Activated naive CD4-positive, alpha-beta T cell treated with anti-CD3 and anti-CD28 coated beads for 36 hours (primary cell): ENCODE results near the gene CHST15. TPM values are rescaled to one million over a fixed set of nuclear protein-coding genes. Genes with fewer than 3 reads are reported as not detected.

ENCODE experiments used
- CTCF ChIA-PET: fragments of 350-600 bp; sonication (Branson Sonifier 250); formaldehyde crosslinking; loops from one replicate; lab custom pipeline; 2021; ENCODE audit warnings: antibody characterized with exemption; lab: Charles Lee
- DNase-seq: peaks from one replicate; pipeline ENCODE4 v3.0.0-alpha.2; 2020
- H3K27ac Mint-ChIP-seq: one replicate; pipeline ENCODE4 v1.8.0; 2021; ENCODE audit warnings: mild to moderate bottlenecking, mixed read lengths
- H3K27me3 Mint-ChIP-seq: one replicate; pipeline ENCODE4 v1.8.0; 2021; ENCODE audit warnings: low read depth, mixed read lengths
- H3K36me3 Mint-ChIP-seq: one replicate; pipeline ENCODE4 v1.8.0; 2021; ENCODE audit warnings: low read depth, mixed read lengths
- H3K4me1 Mint-ChIP-seq: one replicate; pipeline ENCODE4 v1.8.0; 2021; ENCODE audit warnings: low read depth, mixed read lengths
- H3K4me3 Mint-ChIP-seq: one replicate; pipeline ENCODE4 v1.8.0; 2021; ENCODE audit warnings: mild to moderate bottlenecking, moderate library complexity, mixed read lengths
- H3K9me3 Mint-ChIP-seq: one replicate; pipeline ENCODE4 v1.8.0; 2021; ENCODE audit warnings: mixed read lengths
- intact Hi-C: fragments of 100-400 bp; cut with micrococcal nuclease; formaldehyde crosslinking; loops from one replicate; pipeline ENCODE4 v1.15.1; 2023
- total RNA-seq, 2 experiments: library from RNA; stranded (reverse); gene quantifications; one replicate each; pipeline ENCODE4 v1.2.3, GENCODE V29; 2021

The CHST15 gene
- total RNA-seq, 2 experiments from 2014 or later: 0.47 to 0.50 TPM

DNA sequence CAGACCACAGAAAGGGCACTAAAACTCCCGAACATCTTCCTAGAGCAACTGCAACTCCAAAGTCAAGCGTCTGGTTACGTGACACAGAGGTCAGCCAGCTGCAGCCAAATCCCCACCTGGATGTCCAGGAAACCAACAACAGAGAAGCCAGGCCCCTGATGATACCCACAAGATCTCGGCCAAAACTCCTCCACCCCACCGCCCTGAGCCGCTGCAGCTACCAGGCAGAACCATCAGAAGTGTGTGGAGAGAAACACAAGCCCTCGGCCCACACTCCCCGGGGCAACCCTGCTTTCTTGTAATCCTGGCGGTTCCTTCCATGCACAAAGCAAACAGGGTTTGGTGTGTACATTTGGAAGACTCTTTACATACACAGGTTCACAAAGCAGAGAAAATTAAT is 8.7 kb downstream of the CHST15 start:
- Mint-ChIP-seq H3K27ac (no peak overlapping the region), H3K9me3 (no peaks in the 10 kb centered on the region), H3K36me3 (no peaks in the 10 kb centered on the region), H3K27me3 (peaks cover 9% of the 10 kb centered on the region), H3K4me1 (no peaks in the 10 kb centered on the region), H3K4me3 (no peak overlapping the region)
- intact Hi-C loops: no loop called here
- CTCF ChIA-PET: no interaction called here
- no peak for DNase-seq

DNA sequence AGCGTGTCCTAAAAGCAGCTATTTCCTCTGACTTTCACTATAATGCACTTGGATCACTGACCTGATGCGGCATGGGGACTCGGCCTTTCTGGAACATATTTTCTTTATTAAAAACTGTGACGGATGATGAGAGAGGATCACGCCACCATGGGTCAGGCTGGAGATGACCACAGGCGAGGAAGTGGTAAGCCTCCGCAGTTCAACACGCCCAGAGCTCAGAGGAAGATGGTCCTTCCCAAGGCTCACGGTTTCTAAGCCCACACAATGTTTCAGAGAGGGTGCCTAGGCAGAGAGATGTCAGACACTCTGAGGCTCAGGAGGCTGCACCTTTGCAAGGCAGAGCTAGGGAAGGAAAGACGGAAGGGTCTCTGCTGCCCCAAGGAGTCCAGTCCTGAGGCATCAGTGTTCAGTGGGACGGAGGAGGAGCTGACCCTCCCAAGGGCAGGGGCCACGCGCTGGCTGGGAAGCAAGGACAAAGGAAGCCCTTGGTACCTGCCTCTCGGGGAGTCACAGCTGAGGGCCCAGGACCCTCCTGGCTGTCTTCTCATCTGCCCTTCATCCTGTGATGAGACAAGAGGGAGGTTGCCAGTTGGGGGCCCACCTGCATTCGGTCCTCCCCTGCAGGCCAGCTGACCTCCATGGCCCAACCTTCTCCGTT is 9.5 kb downstream of the CHST15 start:
- CTCF ChIA-PET: interaction anchor here (0.7 kb wide), 1 partner anchor 8 kb away, joined by 3 read pairs; no protein-coding TSS in a partner anchor
- Mint-ChIP-seq H3K9me3 (no peaks in the 10 kb centered on the region), H3K4me1 (no peaks in the 10 kb centered on the region), H3K36me3 (no peaks in the 10 kb centered on the region), H3K27ac (no peak overlapping the region), H3K27me3 (peaks cover 6% of the 10 kb centered on the region), H3K4me3 (no peak overlapping the region)
- DNase-seq: no peak
- intact Hi-C loops: no loop called here

DNA sequence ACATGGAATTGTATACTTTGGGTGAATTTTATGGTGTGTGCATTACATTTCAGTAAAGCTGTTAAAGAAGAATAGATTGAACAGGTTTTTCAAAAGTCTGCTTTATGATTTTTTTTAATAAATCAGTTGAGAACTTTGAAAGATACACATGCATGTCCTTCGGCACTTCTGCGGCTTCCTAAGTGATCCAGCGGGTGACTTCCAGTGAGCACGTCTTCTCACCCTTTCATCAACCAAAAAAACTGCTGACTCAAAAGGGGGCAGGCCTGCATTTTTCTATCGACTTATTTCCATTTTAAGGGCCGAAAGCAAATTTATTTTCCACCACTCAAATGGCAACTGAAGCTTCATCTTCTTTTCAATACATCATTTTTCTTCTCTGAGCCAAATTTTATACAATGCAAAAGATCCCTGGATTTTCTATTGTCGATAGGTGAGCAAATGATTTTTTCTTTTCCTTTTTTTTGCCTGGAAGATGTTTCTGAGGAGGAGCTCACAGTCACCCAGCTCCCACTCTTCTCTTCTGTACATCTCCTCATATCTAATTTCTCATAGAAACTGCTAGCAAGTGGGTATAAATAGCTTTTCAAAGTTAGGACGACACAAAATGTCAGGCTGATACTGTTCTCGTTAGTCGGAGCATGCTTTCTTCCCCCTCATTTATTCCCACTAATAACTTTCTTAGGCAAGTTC is 10.2 kb downstream of the CHST15 start:
- Mint-ChIP-seq H3K27me3 (peaks cover under 1% of the 10 kb centered on the region), H3K4me1 (no peaks in the 10 kb centered on the region), H3K36me3 (no peaks in the 10 kb centered on the region), H3K9me3 (no peaks in the 10 kb centered on the region), H3K4me3 (no peak overlapping the region), H3K27ac (no peak overlapping the region)
- DNase-seq: no peak
- intact Hi-C loops: no loop called here
- CTCF ChIA-PET: interaction anchor here (0.7 kb wide), 1 partner anchor 9 kb away, joined by 3 read pairs; no protein-coding TSS in a partner anchor

DNA sequence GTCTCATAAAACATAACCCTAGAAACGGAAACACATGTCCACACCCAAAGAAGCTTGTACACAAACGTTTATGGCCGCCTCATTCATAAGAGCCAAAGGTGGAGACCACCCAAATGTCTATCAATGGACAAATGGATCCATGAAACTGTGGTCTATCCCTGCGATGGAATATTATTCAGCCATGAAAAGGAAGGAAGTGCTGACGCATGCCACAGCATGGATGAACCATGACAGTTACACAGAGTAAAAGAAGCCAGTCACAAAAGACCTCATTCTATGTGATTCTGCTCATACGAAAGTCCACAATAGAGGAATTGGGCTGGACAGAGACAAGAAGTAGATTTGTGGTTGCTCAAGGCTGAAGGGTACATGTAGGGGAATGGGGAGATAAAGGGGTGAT is 10.8 kb downstream of the CHST15 start:
- no peak overlapping the region for H3K4me3 Mint-ChIP-seq
- H3K4me1 Mint-ChIP-seq: no peaks in the 10 kb centered on the region
- no peak overlapping the region for H3K27ac Mint-ChIP-seq
- H3K9me3 Mint-ChIP-seq: no peaks in the 10 kb centered on the region
- no peaks in the 10 kb centered on the region for H3K27me3 Mint-ChIP-seq
- intact Hi-C loops: no loop called here
- no peak for DNase-seq
- no peaks in the 10 kb centered on the region for H3K36me3 Mint-ChIP-seq
- CTCF ChIA-PET: interaction anchor here (1.3 kb wide), 1 partner anchor 88 kb away, joined by 4 read pairs; no protein-coding TSS in a partner anchor

DNA sequence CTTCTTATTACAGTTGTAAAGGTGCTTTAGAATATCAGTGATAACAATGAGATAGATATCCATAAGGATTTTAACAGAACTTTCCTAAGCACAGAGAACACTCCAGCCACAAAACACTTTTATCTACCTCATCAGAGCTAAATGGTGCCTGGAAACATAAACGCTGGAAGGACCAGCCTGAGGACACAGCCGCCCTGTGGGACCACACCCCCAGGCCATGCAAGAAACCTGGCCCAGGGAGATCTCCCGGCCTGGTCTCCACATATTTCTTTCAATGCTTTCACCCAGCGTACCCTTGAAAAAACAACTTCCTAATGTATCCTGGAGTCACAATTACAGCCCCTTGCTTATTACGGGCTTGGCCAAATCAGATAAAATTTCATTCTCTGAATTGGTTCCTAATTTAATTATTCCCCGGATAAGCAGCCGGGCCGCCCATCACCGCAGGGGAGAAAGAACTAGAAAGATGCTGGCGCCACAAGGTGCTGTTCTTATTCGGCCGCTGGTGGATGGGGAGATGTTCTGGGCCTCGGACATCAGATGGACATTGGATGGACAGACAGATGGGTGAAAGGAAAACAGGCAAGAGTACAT is 11.8 kb downstream of the CHST15 start:
- CTCF ChIA-PET: interaction anchor here (1.3 kb wide), 1 partner anchor 87 kb away, joined by 4 read pairs; no protein-coding TSS in a partner anchor
- no peaks in the 10 kb centered on the region for H3K9me3 Mint-ChIP-seq
- H3K4me3 Mint-ChIP-seq: no peak overlapping the region
- intact Hi-C loops: no loop called here
- no peak for DNase-seq
- no peaks in the 10 kb centered on the region for H3K27me3 Mint-ChIP-seq
- H3K4me1 Mint-ChIP-seq: no peaks in the 10 kb centered on the region
- H3K36me3 Mint-ChIP-seq: no peaks in the 10 kb centered on the region
- H3K27ac Mint-ChIP-seq: no peak overlapping the region

DNA sequence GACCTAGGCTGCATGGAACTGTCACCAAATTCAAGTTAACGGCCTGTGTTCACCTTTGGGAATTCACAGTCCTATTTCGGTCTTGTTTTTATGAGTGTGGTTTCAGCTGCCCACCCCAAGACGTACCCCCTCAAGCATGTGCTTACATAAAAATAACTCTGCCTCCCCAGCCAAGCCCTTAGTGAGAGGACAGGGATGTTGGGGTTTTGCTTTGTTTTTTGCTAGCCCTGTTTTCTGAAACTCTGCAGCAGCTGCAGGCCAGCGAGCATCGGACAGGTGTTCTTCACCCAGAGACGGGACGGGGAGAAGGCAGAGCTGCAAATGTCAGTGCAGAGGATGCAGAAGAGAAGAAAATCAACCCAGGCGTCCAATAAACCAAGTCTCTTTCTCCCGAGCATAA is 13.5 kb downstream of the CHST15 start:
- Mint-ChIP-seq H3K36me3 (no peaks in the 10 kb centered on the region), H3K27me3 (no peaks in the 10 kb centered on the region), H3K4me1 (peaks cover under 1% of the 10 kb centered on the region), H3K27ac (no peak overlapping the region), H3K9me3 (no peaks in the 10 kb centered on the region), H3K4me3 (no peak overlapping the region)
- no peak for DNase-seq
- intact Hi-C loops: no loop called here
- CTCF ChIA-PET: no interaction called here

DNA sequence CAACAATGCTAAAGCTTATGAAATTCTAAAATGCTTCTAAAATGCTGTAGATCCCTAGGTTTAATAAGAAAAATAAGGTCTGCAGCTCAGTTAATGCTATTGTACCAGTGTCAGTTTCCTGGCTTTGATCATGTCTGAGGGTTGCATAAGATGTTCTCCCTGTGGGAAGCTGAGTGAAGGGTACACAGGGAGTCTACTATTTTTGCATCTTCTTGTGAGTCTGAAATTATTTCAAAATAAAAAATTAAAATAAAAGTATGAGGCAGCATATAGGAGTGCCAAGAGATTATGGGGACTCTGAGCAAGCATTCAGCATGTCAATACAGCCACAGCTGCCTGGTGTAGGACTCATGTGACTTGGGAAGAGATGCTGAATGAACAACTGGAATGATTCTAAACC is 14.7 kb downstream of the CHST15 start:
- Mint-ChIP-seq H3K27me3 (peaks cover 2% of the 10 kb centered on the region), H3K9me3 (no peaks in the 10 kb centered on the region), H3K27ac (no peak overlapping the region), H3K4me3 (no peak overlapping the region), H3K36me3 (no peaks in the 10 kb centered on the region), H3K4me1 (peaks cover 9% of the 10 kb centered on the region)
- CTCF ChIA-PET: no interaction called here
- DNase-seq: no peak
- intact Hi-C loops: no loop called here

DNA sequence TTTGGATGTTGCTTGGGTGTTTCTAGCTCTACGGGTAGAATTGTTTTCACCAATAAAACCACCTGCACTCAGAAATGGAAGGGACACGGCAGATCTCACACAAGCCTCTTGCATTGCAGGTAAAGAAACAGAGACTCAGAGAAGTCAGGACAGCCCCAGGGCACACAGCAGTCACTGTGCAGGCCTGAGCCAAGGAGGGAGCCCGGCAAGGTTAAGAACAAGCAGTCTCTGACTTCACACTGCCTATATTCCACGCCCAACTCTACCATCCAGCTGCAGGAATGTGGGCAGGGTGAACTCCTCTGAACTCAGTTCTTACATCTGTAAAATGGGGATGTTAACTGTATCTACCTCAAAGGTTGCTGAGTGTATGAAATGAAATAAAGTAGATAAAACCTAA is 15.4 kb downstream of the CHST15 start:
- Mint-ChIP-seq H3K36me3 (no peaks in the 10 kb centered on the region), H3K4me3 (no peak overlapping the region), H3K4me1 (peaks cover 9% of the 10 kb centered on the region), H3K9me3 (no peaks in the 10 kb centered on the region), H3K27me3 (peaks cover 2% of the 10 kb centered on the region), H3K27ac (no peak overlapping the region)
- CTCF ChIA-PET: interaction anchor here (1.1 kb wide), 1 partner anchor 82 kb away, joined by 4 read pairs; no protein-coding TSS in a partner anchor
- DNase-seq: no peak
- intact Hi-C loops: no loop called here

DNA sequence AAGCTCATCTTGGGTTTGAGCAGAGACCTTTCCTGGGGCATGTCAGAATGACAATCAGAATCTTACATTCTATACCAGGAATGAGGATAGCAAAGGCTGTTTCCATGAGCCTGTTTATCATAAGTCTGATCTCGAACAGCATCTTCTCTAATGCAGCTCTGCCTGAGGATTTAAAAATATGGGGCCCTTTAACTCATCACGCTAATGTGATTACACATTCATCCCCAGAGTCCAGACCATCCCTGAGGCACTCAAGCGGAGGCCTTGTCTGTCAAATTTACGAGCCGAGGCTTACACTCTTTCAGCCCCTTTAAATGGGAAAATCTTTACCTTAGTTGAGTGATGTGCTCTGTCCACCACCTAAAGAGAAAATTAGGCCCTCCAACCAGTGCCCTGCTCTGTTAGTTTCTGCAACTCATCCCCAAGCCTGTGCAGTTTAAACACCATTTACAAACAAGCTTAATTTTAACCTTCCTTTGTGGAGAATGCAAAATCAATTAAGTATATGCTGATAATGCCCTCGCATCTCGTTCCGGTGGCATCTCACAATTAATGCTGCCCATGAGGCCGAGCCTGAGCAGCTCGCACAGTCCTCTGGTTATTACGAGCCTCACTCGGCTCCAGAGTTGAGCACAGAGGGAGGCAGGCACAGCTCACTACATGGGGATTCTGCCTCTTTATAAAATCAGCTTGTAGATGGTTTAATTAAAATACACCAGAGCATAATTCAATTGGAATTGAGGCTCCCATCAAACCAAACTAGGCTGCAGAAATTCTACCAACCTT is 16.0 kb downstream of the CHST15 start:
- peaks cover 9% of the 10 kb centered on the region for H3K4me1 Mint-ChIP-seq
- H3K36me3 Mint-ChIP-seq: no peaks in the 10 kb centered on the region
- no peak overlapping the region for H3K27ac Mint-ChIP-seq
- intact Hi-C loops: no loop called here
- CTCF ChIA-PET: interaction anchor here (1.1 kb wide), 1 partner anchor 82 kb away, joined by 4 read pairs; no protein-coding TSS in a partner anchor
- peaks cover 2% of the 10 kb centered on the region for H3K27me3 Mint-ChIP-seq
- no peak overlapping the region for H3K4me3 Mint-ChIP-seq
- DNase-seq: no peak
- no peaks in the 10 kb centered on the region for H3K9me3 Mint-ChIP-seq

DNA sequence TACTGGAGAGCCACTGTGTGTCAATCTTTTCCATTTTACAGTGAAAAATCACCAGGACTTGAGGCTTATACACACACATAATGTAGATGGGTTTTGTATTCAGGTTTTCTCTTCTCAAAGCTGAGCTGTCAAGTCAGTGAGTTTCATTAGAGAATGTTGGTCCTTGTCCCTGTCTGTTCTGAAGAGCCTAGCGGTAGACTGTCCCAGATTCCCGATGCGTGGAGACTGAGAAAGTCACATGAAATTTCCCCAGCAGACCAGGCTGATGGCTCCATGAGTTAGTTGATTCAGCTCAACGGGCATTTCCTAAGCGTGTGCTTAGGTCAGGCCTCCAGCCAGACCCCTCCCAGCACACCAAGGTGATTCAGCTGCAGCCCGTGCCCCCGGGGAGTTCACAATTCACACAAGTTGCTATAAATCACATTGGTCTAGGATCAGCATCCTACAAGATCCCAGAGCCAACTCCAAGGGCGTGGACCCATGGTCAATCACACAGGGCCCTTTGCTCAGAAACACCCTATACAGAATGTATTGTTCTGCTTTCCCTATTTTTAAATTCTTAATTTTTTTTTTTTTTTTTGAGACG is 17.2 kb downstream of the CHST15 start:
- Mint-ChIP-seq H3K27ac (no peak overlapping the region), H3K4me3 (no peak overlapping the region), H3K4me1 (peaks cover 10% of the 10 kb centered on the region), H3K9me3 (no peaks in the 10 kb centered on the region), H3K36me3 (no peaks in the 10 kb centered on the region), H3K27me3 (peaks cover 2% of the 10 kb centered on the region)
- CTCF ChIA-PET: no interaction called here
- intact Hi-C loops: no loop called here
- no peak for DNase-seq

DNA sequence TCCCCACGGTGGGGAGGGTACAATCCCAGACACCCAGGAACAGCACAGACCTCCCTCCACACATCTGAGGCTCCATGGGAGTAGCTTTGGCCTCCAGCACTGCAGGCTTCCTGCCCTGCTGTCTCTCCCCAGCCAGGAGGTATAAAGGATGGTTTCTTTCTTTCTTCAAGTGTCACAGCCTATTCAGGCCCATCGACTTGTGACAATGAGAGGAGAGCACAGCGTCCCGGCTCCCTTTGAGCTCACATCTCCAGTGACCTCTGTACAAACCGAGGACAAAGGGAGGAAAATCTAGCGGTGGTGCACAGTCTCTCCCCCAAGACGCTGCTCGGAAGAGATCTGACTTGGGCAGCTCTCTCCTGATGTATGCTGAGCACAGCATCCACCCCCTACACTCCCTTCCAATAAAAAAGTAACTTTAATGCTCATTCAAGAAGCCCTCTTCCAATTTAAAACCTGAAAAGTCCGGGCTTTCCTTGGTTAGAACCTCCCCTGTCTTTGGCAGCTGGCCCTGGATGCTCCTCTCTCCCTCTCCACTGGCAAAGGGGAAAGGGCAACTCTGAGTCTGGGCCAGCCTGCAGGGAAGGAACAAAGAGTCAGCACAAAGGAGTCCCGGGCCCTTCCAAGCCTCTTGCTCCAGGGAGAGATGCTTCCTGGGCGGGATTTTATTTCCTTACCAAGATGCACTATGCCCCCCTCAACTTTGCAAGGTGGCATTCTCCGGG is 18.0 kb downstream of the CHST15 start:
- CTCF ChIA-PET: no interaction called here
- H3K27me3 Mint-ChIP-seq: peaks cover 2% of the 10 kb centered on the region
- intact Hi-C loops: no loop called here

More for the DNA sequence above, 18.0 kb downstream of the CHST15 start:
- no peak overlapping the region for H3K27ac Mint-ChIP-seq
- DNase-seq: no peak
- no peaks in the 10 kb centered on the region for H3K36me3 Mint-ChIP-seq
- no peak overlapping the region for H3K4me3 Mint-ChIP-seq
- H3K4me1 Mint-ChIP-seq: peaks cover 10% of the 10 kb centered on the region
- H3K9me3 Mint-ChIP-seq: no peaks in the 10 kb centered on the region
